Endodermal cell (in vitro differentiated cells): ENCODE measurements around the gene BACE1. TPM values are rescaled to one million over a fixed set of nuclear protein-coding genes. Genes with fewer than 3 reads are reported as not detected.

Experiments
- DNase-seq: peaks from one replicate; pipeline ENCODE4 v3.0.0-alpha.2; 2017
- H3K27ac ChIP-seq: 2 replicates; pipeline ENCODE4 v1.5.1; 2013; ENCODE audit warnings: mild to moderate bottlenecking, low read depth, low read length, moderate library complexity
- H3K27me3 ChIP-seq: 2 replicates; pipeline ENCODE4 v1.6.1; 2013; ENCODE audit warnings: mild to moderate bottlenecking, low read length, moderate library complexity; ENCODE audit not compliant: insufficient read depth, control insufficient read depth, poor library complexity, severe bottlenecking
- H3K36me3 ChIP-seq: 2 replicates; pipeline ENCODE4 v1.7.0; 2013; ENCODE audit warnings: mild to moderate bottlenecking, low read length, moderate library complexity; ENCODE audit not compliant: control insufficient read depth, insufficient read depth
- H3K4me1 ChIP-seq: one replicate; pipeline ENCODE4 v1.7.0; 2013; ENCODE audit warnings: low read length; ENCODE audit not compliant: control insufficient read depth, insufficient read depth
- H3K4me3 ChIP-seq: 2 replicates; pipeline ENCODE4 v1.5.1; 2013; ENCODE audit warnings: mild to moderate bottlenecking, low read length, moderate library complexity
- H3K9ac ChIP-seq: 2 replicates; pipeline ENCODE4 v1.6.1; 2013; ENCODE audit warnings: mild to moderate bottlenecking, low read length, moderate library complexity; ENCODE audit not compliant: poor library complexity, severe bottlenecking; ENCODE audit errors: extremely low read depth
- H3K9me3 ChIP-seq: 2 replicates; pipeline ENCODE4 v1.6.1; 2013; ENCODE audit warnings: mild to moderate bottlenecking, low read length, moderate library complexity; ENCODE audit not compliant: control insufficient read depth
- H3K27ac Mint-ChIP-seq: 2 replicates; pipeline ENCODE4 v1.8.0; 2020; ENCODE audit warnings: mixed read lengths
- H3K27me3 Mint-ChIP-seq: 2 replicates; pipeline ENCODE4 v1.8.0; 2021; ENCODE audit warnings: mild to moderate bottlenecking, mixed read lengths; ENCODE audit not compliant: insufficient read depth
- H3K36me3 Mint-ChIP-seq: 2 replicates; pipeline ENCODE4 v1.8.0; 2020; ENCODE audit warnings: low read depth, mixed read lengths
- H3K4me1 Mint-ChIP-seq: 2 replicates; pipeline ENCODE4 v1.8.0; 2020; ENCODE audit warnings: mixed read lengths
- H3K4me3 Mint-ChIP-seq: 2 replicates; pipeline ENCODE4 v1.8.0; 2020; ENCODE audit warnings: mild to moderate bottlenecking, moderate library complexity, mixed read lengths
- H3K9me3 Mint-ChIP-seq: 2 replicates; pipeline ENCODE4 v1.8.0; 2020; ENCODE audit warnings: mild to moderate bottlenecking, mixed read lengths
- CTCF ChIP-seq: fragments of 200-600 bp; sonication (generic); conservative IDR thresholded peaks from 2 replicates; pipeline ENCODE4 v1.5.0; 2021; ENCODE audit warnings: antibody characterized with exemption, mild to moderate bottlenecking
- WGBS, 2 experiments: methylation state at CpG; one replicate each; pipeline versions ENCODE4 v1.1.5 to v1.1.7; 2013; ENCODE audit warnings: missing lambda C conversion rate in 2 of 2, mixed read lengths in 1 of 2; ENCODE audit not compliant: insufficient coverage in 1 of 2, insufficient read length in 1 of 2; 5-methylcytosine and 5-hydroxymethylcytosine counted together
- total RNA-seq, 2 donors: library from RNA; stranded (reverse); fragmentation: NEBNext Ultra II Directional in 1 of 2; extraction: Animal tissue kit (Norgen Biotek cat#: 25700) in 1 of 2; gene quantifications; 2 replicates in 1 of 2; 3 replicates in 1 of 2; pipeline ENCODE4 v1.2.1, GENCODE V29; 2021

The BACE1 gene
- total RNA-seq, 2 donors from 2014 or later = 20.8 to 21.7 TPM

GRCh38 chr11:117335399-117335798 lies 19.3 kb upstream of the BACE1 start:
- no peaks in the 10 kb centered on the region for H3K4me1 Mint-ChIP-seq
- H3K9me3 ChIP-seq = no peaks in the 10 kb centered on the region
- no peak overlapping the region for H3K4me3 Mint-ChIP-seq
- H3K36me3 Mint-ChIP-seq = peaks cover 30% of the 10 kb centered on the region
- H3K9me3 Mint-ChIP-seq = no peaks in the 10 kb centered on the region
- no peak overlapping the region for H3K4me3 ChIP-seq
- H3K27me3 Mint-ChIP-seq = no peaks in the 10 kb centered on the region
- TF ChIP-seq CTCF = no peak
- WGBS, 2 experiments = 91 to 94% methylated on average over 3 to 5 of the region's 5 CpGs
- H3K9ac ChIP-seq = no peak overlapping the region
- H3K27ac ChIP-seq = no peak overlapping the region
- no peak overlapping the region for H3K27ac Mint-ChIP-seq
- H3K27me3 ChIP-seq = no peaks in the 10 kb centered on the region
- DNase-seq = no peak
- H3K36me3 ChIP-seq = peaks cover 38% of the 10 kb centered on the region
- no peaks in the 10 kb centered on the region for H3K4me1 ChIP-seq

GRCh38 chr11:117334896-117335295 lies 18.8 kb upstream of the BACE1 start:
- no peaks in the 10 kb centered on the region for H3K9me3 ChIP-seq
- H3K4me3 ChIP-seq = no peak overlapping the region
- no peak overlapping the region for H3K9ac ChIP-seq
- no peaks in the 10 kb centered on the region for H3K27me3 ChIP-seq
- no peak overlapping the region for H3K27ac ChIP-seq
- H3K27me3 Mint-ChIP-seq = no peaks in the 10 kb centered on the region
- H3K27ac Mint-ChIP-seq = no peak overlapping the region
- peaks cover 33% of the 10 kb centered on the region for H3K36me3 ChIP-seq
- DNase-seq = no peak
- H3K4me3 Mint-ChIP-seq = no peak overlapping the region
- WGBS, 2 experiments = 89 to 97% methylated on average over 5 to 6 of the region's 6 CpGs
- no peak for TF ChIP-seq CTCF
- peaks cover 3% of the 10 kb centered on the region for H3K4me1 Mint-ChIP-seq
- H3K4me1 ChIP-seq = no peaks in the 10 kb centered on the region
- H3K9me3 Mint-ChIP-seq = no peaks in the 10 kb centered on the region
- H3K36me3 Mint-ChIP-seq = peaks cover 25% of the 10 kb centered on the region

GRCh38 chr11:117333917-117334316 lies 17.9 kb upstream of the BACE1 start:
- Histone ChIP-seq H3K36me3 (peaks cover 23% of the 10 kb centered on the region), H3K9me3 (no peaks in the 10 kb centered on the region), H3K4me1 (no peaks in the 10 kb centered on the region), H3K27me3 (no peaks in the 10 kb centered on the region), H3K4me3 (no peak overlapping the region), H3K27ac (no peak overlapping the region), H3K9ac (no peak overlapping the region)
- 92 to 98% methylated on average over 8 to 9 of the region's 9 CpGs for WGBS, 2 experiments
- peaks cover 17% of the 10 kb centered on the region for H3K36me3 Mint-ChIP-seq
- H3K4me1 Mint-ChIP-seq = peaks cover 3% of the 10 kb centered on the region
- H3K27me3 Mint-ChIP-seq = no peaks in the 10 kb centered on the region
- no peak for DNase-seq
- no peaks in the 10 kb centered on the region for H3K9me3 Mint-ChIP-seq
- H3K27ac Mint-ChIP-seq = no peak overlapping the region
- H3K4me3 Mint-ChIP-seq = no peak overlapping the region
- TF ChIP-seq CTCF = no peak
